Liver (tissue), 3 donors: ENCODE data around the gene CLN6.

ENCODE experiments used
- EGR1 ChIP-seq, 2 donors: IDR thresholded peaks; 2 replicates each; pipeline ENCODE4 v1.6.1; 2016 to 2018; ENCODE audit warnings: antibody characterized with exemption in 2 of 2, low read depth in 2 of 2
- FOXA2 ChIP-seq: IDR thresholded peaks from 2 replicates; pipeline ENCODE4 v1.6.1; 2016; ENCODE audit warnings: antibody characterized with exemption
- JUND ChIP-seq, 2 donors: IDR thresholded peaks; 2 replicates each; pipeline ENCODE4 v1.6.1; 2016; ENCODE audit warnings: antibody characterized with exemption in 2 of 2
- RAD21 ChIP-seq, 2 donors: IDR thresholded peaks; 2 replicates each; pipeline ENCODE4 v1.6.1; 2016; ENCODE audit warnings: antibody characterized with exemption in 2 of 2, mild to moderate bottlenecking in 2 of 2
- SP1 ChIP-seq: IDR thresholded peaks from 2 replicates; pipeline ENCODE4 v1.6.1; 2018; ENCODE audit warnings: antibody characterized with exemption, mild to moderate bottlenecking
- TAF1 ChIP-seq: conservative IDR thresholded peaks from 2 replicates; pipeline ENCODE4 v1.6.1; 2016; ENCODE audit warnings: antibody characterized with exemption, mild to moderate bottlenecking
- YY1 ChIP-seq: IDR thresholded peaks from 2 replicates; pipeline ENCODE4 v1.6.1; 2016; ENCODE audit warnings: antibody characterized with exemption, mild to moderate bottlenecking
- TF ChIP-seq, protein P1 (sequence below): fragments of 150-350 bp; IDR thresholded peaks from 2 replicates; pipeline ENCODE4 v1.5.1; 2017; ENCODE audit warnings: improper control_type of control experiment, low read depth, low read length; ENCODE audit not compliant: missing input control
- TF ChIP-seq, protein P2 (sequence below): IDR thresholded peaks from 2 replicates; pipeline ENCODE4 v1.6.1; 2016; ENCODE audit warnings: antibody characterized with exemption, mild to moderate bottlenecking
- TF ChIP-seq, protein P3 (sequence below): IDR thresholded peaks from 2 replicates; pipeline ENCODE4 v1.6.1; 2016; ENCODE audit warnings: antibody characterized with exemption
- TF ChIP-seq, protein P4 (sequence below): IDR thresholded peaks from 2 replicates; pipeline ENCODE4 v1.6.1; 2016; ENCODE audit warnings: antibody characterized with exemption
- donor health status: healthy.
- donor health status: healthy.

DNA sequence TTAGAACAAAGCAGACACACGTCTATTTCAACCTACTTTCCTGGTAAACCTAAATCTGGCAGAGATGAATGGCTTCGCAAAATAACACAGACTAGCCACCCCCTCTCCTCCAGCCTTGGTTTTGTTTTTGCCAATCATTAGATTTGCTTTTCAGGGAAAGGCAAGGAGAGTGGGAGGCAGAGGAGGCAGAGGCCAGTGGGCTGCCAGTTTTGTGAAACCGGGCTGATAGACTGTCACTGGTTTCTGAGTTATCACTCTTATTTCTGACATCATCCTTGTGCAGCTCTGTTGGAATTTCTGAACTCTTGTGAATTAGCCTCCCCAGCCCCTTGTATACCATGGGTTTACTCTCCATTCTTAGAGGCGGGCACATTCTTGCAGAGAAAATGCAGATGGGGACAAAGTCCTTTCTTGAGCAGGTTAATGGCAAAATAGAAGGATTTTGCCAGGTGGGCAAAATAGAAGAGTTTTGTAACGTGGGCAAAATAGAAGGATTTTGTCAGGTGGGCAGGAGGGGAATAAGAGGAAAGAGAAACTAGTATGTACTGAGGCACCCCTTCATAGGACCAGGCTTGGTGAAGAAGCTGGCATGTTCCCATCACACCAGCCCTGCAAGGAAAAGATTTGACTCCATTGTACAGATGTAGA is 44.8 kb upstream of the CLN6 start:
- TF ChIP-seq YY1 = no peak
- TF ChIP-seq, protein P1, sequence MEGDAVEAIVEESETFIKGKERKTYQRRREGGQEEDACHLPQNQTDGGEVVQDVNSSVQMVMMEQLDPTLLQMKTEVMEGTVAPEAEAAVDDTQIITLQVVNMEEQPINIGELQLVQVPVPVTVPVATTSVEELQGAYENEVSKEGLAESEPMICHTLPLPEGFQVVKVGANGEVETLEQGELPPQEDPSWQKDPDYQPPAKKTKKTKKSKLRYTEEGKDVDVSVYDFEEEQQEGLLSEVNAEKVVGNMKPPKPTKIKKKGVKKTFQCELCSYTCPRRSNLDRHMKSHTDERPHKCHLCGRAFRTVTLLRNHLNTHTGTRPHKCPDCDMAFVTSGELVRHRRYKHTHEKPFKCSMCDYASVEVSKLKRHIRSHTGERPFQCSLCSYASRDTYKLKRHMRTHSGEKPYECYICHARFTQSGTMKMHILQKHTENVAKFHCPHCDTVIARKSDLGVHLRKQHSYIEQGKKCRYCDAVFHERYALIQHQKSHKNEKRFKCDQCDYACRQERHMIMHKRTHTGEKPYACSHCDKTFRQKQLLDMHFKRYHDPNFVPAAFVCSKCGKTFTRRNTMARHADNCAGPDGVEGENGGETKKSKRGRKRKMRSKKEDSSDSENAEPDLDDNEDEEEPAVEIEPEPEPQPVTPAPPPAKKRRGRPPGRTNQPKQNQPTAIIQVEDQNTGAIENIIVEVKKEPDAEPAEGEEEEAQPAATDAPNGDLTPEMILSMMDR = no peak
- TF ChIP-seq, protein P2, sequence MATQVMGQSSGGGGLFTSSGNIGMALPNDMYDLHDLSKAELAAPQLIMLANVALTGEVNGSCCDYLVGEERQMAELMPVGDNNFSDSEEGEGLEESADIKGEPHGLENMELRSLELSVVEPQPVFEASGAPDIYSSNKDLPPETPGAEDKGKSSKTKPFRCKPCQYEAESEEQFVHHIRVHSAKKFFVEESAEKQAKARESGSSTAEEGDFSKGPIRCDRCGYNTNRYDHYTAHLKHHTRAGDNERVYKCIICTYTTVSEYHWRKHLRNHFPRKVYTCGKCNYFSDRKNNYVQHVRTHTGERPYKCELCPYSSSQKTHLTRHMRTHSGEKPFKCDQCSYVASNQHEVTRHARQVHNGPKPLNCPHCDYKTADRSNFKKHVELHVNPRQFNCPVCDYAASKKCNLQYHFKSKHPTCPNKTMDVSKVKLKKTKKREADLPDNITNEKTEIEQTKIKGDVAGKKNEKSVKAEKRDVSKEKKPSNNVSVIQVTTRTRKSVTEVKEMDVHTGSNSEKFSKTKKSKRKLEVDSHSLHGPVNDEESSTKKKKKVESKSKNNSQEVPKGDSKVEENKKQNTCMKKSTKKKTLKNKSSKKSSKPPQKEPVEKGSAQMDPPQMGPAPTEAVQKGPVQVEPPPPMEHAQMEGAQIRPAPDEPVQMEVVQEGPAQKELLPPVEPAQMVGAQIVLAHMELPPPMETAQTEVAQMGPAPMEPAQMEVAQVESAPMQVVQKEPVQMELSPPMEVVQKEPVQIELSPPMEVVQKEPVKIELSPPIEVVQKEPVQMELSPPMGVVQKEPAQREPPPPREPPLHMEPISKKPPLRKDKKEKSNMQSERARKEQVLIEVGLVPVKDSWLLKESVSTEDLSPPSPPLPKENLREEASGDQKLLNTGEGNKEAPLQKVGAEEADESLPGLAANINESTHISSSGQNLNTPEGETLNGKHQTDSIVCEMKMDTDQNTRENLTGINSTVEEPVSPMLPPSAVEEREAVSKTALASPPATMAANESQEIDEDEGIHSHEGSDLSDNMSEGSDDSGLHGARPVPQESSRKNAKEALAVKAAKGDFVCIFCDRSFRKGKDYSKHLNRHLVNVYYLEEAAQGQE = no peak
- TF ChIP-seq RAD21 (IDR thresholded peaks at IDR 0.05) = no peak
- TF ChIP-seq, protein P3, sequence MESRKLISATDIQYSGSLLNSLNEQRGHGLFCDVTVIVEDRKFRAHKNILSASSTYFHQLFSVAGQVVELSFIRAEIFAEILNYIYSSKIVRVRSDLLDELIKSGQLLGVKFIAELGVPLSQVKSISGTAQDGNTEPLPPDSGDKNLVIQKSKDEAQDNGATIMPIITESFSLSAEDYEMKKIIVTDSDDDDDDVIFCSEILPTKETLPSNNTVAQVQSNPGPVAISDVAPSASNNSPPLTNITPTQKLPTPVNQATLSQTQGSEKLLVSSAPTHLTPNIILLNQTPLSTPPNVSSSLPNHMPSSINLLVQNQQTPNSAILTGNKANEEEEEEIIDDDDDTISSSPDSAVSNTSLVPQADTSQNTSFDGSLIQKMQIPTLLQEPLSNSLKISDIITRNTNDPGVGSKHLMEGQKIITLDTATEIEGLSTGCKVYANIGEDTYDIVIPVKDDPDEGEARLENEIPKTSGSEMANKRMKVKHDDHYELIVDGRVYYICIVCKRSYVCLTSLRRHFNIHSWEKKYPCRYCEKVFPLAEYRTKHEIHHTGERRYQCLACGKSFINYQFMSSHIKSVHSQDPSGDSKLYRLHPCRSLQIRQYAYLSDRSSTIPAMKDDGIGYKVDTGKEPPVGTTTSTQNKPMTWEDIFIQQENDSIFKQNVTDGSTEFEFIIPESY = no peak
- no peak for TF ChIP-seq FOXA2
- TF ChIP-seq TAF1 = no peak
- TF ChIP-seq, protein P4, sequence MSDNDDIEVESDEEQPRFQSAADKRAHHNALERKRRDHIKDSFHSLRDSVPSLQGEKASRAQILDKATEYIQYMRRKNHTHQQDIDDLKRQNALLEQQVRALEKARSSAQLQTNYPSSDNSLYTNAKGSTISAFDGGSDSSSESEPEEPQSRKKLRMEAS = no peak
- no peak for TF ChIP-seq JUND (IDR thresholded peaks at IDR 0.05)
- TF ChIP-seq EGR1 (IDR thresholded peaks at IDR 0.05; ENCODE audit: low read depth in 2 of 2) = no peak
- no peak for TF ChIP-seq SP1
